Endothelial cell (in vitro differentiated cells): ENCODE results near the gene TAF11. TPM values are rescaled to one million over a fixed set of nuclear protein-coding genes. Genes with fewer than 3 reads are reported as not detected.
A peak's percentile ranks its signal among the peaks of the same experiment; 100 is the strongest.
"Not testable (repeated sequence)": the region's sequence is repeated elsewhere in the genome, so short reads cannot be mapped to it uniquely, and the experiment has no call there.

Experiments used
- DNase-seq: peaks from one replicate; pipeline ENCODE4 v3.0.0; 2021; ENCODE audit warnings: low spot score
- H3K27ac Mint-ChIP-seq: one replicate; pipeline ENCODE4 v1.8.0; 2021; ENCODE audit warnings: mixed read lengths, inconsistent platforms; ENCODE audit not compliant: unreplicated experiment
- H3K27me3 Mint-ChIP-seq: one replicate; pipeline ENCODE4 v1.8.0; 2021; ENCODE audit warnings: mild to moderate bottlenecking, moderate library complexity, mixed read lengths, inconsistent platforms; ENCODE audit not compliant: unreplicated experiment
- H3K36me3 Mint-ChIP-seq: one replicate; pipeline ENCODE4 v1.8.0; 2021; ENCODE audit warnings: mild to moderate bottlenecking, low read depth, mixed read lengths, inconsistent platforms; ENCODE audit not compliant: unreplicated experiment
- H3K4me1 Mint-ChIP-seq: one replicate; pipeline ENCODE4 v1.8.0; 2021; ENCODE audit warnings: mild to moderate bottlenecking, mixed read lengths, inconsistent platforms; ENCODE audit not compliant: unreplicated experiment
- H3K4me3 Mint-ChIP-seq: one replicate; pipeline ENCODE4 v1.8.0; 2021; ENCODE audit warnings: mild to moderate bottlenecking, mixed read lengths, inconsistent platforms; ENCODE audit not compliant: unreplicated experiment
- H3K9me3 Mint-ChIP-seq: one replicate; pipeline ENCODE4 v1.8.0; 2021; ENCODE audit warnings: mixed read lengths, inconsistent platforms; ENCODE audit not compliant: unreplicated experiment
- CTCF ChIP-seq: fragments of 200-600 bp; sonication (generic); IDR thresholded peaks from one replicate; pipeline ENCODE4 v1.5.0; 2021; ENCODE audit warnings: antibody characterized with exemption; ENCODE audit not compliant: unreplicated experiment
- total RNA-seq: library from RNA; stranded (reverse); fragmentation: NEBNext Ultra II Directional; extraction: Animal tissue kit (Norgen Biotek cat#: 25700); gene quantifications from one replicate; pipeline ENCODE4 v1.2.1, GENCODE V29; 2021; ENCODE audit not compliant: unreplicated experiment

Gene TAF11
- total RNA-seq, 1 donor from 2014 or later = 45.9 TPM

GRCh38 chr6:34888514-34888856 is 643 bp upstream of the TAF11 start:
- peaks cover 10% of the 10 kb centered on the region for H3K27me3 Mint-ChIP-seq
- H3K27ac Mint-ChIP-seq = peak overlapping the region; percentile 99
- H3K4me1 Mint-ChIP-seq = peaks cover 23% of the 10 kb centered on the region
- H3K4me3 Mint-ChIP-seq = peak overlapping the region; percentile 100
- DNase-seq = no peak
- peaks cover 4% of the 10 kb centered on the region for H3K9me3 Mint-ChIP-seq
- TF ChIP-seq CTCF = no peak
- peaks cover 6% of the 10 kb centered on the region for H3K36me3 Mint-ChIP-seq

- not testable (repeated sequence) for H3K27ac Mint-ChIP-seq, H3K36me3 Mint-ChIP-seq, H3K9me3 Mint-ChIP-seq, DNase-seq, H3K27me3 Mint-ChIP-seq, H3K4me3 Mint-ChIP-seq
- H3K4me1 Mint-ChIP-seq = peaks cover 20% of the 10 kb centered on the region
These were observed 2.0 kb downstream of the TAF11 start for GRCh38 chr6:34885837-34886236.

- Mint-ChIP-seq H3K9me3 (peaks cover 4% of the 10 kb centered on the region), H3K4me1 (peaks cover 15% of the 10 kb centered on the region), H3K27ac (no peak overlapping the region), H3K27me3 (peaks cover 10% of the 10 kb centered on the region), H3K36me3 (peaks cover 10% of the 10 kb centered on the region), H3K4me3 (peak overlapping the region; percentile 53)
- DNase-seq = no peak
- no peak for TF ChIP-seq CTCF
These were observed 2.8 kb downstream of the TAF11 start for GRCh38 chr6:34884996-34885395.

- DNase-seq, H3K9me3 Mint-ChIP-seq, H3K4me3 Mint-ChIP-seq, H3K27me3 Mint-ChIP-seq, H3K27ac Mint-ChIP-seq: not testable (repeated sequence)
- peaks cover 15% of the 10 kb centered on the region for H3K4me1 Mint-ChIP-seq
- peaks cover 14% of the 10 kb centered on the region for H3K36me3 Mint-ChIP-seq
These were observed 3.8 kb downstream of the TAF11 start for GRCh38 chr6:34884073-34884472.

GRCh38 chr6:34877869-34878485 is 9.9 kb downstream of the TAF11 start:
- Mint-ChIP-seq H3K27ac (no peak overlapping the region), H3K9me3 (no peaks in the 10 kb centered on the region)
- no peak for TF ChIP-seq CTCF

GRCh38 chr6:34877259-34877658 is 10.6 kb downstream of the TAF11 start:
- Mint-ChIP-seq H3K9me3 (no peaks in the 10 kb centered on the region), H3K4me3 (no peak overlapping the region), H3K36me3 (peaks cover 18% of the 10 kb centered on the region), H3K27me3 (no peaks in the 10 kb centered on the region), H3K27ac (no peak overlapping the region), H3K4me1 (peaks cover 4% of the 10 kb centered on the region)
- no peak for DNase-seq
- TF ChIP-seq CTCF = no peak

More at GRCh38 chr6:34877869-34878485, 9.9 kb downstream of the TAF11 start:
- peaks cover 4% of the 10 kb centered on the region for H3K4me1 Mint-ChIP-seq
- no peaks in the 10 kb centered on the region for H3K27me3 Mint-ChIP-seq
- DNase-seq = no peak
- peaks cover 21% of the 10 kb centered on the region for H3K36me3 Mint-ChIP-seq
- no peak overlapping the region for H3K4me3 Mint-ChIP-seq
